Activated CD8-positive, alpha-beta memory T cell treated with anti-CD3 and anti-CD28 coated beads for 36 hours (primary cell): ENCODE data around the gene KLHL17. TPM values are rescaled to one million over a fixed set of nuclear protein-coding genes. Genes with fewer than 3 reads are reported as not detected.

Source experiments
- CTCF ChIA-PET: fragments of 350-600 bp; sonication (Branson Sonifier 250); formaldehyde crosslinking; loops from one replicate; lab custom pipeline; 2021; ENCODE audit warnings: antibody characterized with exemption; lab: Charles Lee
- POLR2A ChIA-PET: fragments of 350-600 bp; sonication (Branson Sonifier 250); formaldehyde crosslinking; loops from one replicate; lab custom pipeline; 2021; ENCODE audit warnings: antibody characterized with exemption; lab: Charles Lee
- total RNA-seq, 2 experiments: library from RNA; stranded (reverse); gene quantifications; one replicate each; pipeline ENCODE4 v1.2.3, GENCODE V29; 2021

The KLHL17 gene
- total RNA-seq = 10 to 100 TPM; 33.6 to 37.2 TPM

DNA sequence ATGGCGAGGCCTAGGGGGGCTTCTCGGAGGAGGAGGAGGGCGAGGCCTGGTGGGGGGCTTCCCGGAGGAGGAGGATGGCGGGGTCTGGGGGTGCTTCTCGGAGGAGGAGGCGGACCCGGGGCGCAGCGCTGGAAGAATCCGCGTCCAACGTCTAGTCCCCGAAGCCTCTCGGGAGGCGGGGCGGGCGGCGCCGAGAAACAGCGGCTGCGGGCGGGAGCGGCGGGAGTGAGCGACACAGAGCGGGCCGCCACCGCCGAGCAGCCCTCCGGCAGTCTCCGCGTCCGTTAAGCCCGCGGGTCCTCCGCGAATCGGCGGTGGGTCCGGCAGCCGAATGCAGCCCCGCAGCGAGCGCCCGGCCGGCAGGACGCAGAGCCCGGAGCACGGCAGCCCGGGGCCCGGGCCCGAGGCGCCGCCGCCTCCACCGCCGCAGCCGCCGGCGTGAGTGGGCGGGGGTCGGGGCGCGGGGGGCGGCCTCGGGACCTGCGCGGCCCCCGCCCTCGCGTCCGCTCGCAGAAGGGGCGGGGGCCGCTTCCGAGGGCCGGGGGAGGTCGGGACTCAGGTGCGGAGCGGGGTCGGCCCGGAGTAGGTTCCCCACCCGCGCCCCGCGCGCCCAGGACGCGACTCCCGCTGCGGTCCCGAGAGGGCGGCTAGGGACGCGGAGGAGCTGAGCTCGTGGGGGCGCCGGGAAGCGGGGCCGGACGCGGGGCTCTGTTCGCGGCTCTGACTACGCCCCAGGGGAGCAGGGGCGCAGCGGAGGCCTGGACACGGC lies at the start of gene KLHL17:
KLHL17 (plus strand) TSS at position 222 of the 769 bp plus-strand sequence; CDS start at position 332, 110 bp downstream.
- CTCF ChIA-PET = no interaction called here
- POLR2A ChIA-PET = no interaction called here

- ChIA-PET POLR2A (no interaction called here), CTCF (no interaction called here)
Observed at GRCh38 chr1:910881-911721, 49.3 kb upstream of the KLHL17 start.

GRCh38 chr1:911875-912739 lies 48.3 kb upstream of the KLHL17 start:
- ChIA-PET POLR2A (no interaction called here), CTCF (interaction anchor here (0.7 kb wide), 1 partner anchor 32 kb away, joined by 3 read pairs; no protein-coding TSS in a partner anchor)

GRCh38 chr1:912740-913301 lies 47.6 kb upstream of the KLHL17 start:
- ChIA-PET CTCF (no interaction called here), POLR2A (no interaction called here)

GRCh38 chr1:913491-914130 lies 46.8 kb upstream of the KLHL17 start:
- ChIA-PET POLR2A (no interaction called here), CTCF (interaction anchor here (1.7 kb wide), 1 partner anchor 27 kb away, joined by 7 read pairs; no protein-coding TSS in a partner anchor)

GRCh38 chr1:914131-914890 lies 46.1 kb upstream of the KLHL17 start:
- ChIA-PET CTCF (interaction anchor here (1.7 to 1.8 kb wide), 2 partner anchors 10 to 26 kb away, joined by 7 to 8 read pairs; no protein-coding TSS in a partner anchor), POLR2A (no interaction called here)

DNA sequence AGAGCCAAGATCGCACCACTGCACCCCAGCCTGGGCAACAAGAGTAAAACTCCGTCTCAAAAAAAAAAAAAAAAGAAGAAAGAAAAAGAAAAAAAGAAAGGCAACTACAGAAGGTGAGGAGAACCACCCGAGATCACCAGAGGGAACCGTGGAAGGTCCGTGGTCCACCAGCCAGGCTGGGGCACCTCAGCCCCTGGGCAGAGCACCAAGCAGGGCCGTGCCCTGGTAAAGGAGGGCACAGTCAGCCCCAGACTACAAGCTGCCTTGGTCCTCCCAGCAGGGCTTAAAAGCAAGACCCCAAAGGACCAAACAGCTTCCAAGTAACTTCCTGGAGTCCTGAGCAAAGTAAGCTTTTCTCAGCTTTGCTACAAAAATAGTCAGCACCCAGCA lies 45.5 kb upstream of the KLHL17 start:
- ChIA-PET CTCF (interaction anchor here (1.7 to 1.8 kb wide), 2 partner anchors 10 to 26 kb away, joined by 7 to 8 read pairs; no protein-coding TSS in a partner anchor), POLR2A (no interaction called here)

GRCh38 chr1:915295-916172 lies 44.9 kb upstream of the KLHL17 start:
- CTCF ChIA-PET = interaction anchor here (1.7 to 1.8 kb wide), 2 partner anchors 11 to 25 kb away, joined by 7 to 8 read pairs; no protein-coding TSS in a partner anchor
- POLR2A ChIA-PET = no interaction called here

DNA sequence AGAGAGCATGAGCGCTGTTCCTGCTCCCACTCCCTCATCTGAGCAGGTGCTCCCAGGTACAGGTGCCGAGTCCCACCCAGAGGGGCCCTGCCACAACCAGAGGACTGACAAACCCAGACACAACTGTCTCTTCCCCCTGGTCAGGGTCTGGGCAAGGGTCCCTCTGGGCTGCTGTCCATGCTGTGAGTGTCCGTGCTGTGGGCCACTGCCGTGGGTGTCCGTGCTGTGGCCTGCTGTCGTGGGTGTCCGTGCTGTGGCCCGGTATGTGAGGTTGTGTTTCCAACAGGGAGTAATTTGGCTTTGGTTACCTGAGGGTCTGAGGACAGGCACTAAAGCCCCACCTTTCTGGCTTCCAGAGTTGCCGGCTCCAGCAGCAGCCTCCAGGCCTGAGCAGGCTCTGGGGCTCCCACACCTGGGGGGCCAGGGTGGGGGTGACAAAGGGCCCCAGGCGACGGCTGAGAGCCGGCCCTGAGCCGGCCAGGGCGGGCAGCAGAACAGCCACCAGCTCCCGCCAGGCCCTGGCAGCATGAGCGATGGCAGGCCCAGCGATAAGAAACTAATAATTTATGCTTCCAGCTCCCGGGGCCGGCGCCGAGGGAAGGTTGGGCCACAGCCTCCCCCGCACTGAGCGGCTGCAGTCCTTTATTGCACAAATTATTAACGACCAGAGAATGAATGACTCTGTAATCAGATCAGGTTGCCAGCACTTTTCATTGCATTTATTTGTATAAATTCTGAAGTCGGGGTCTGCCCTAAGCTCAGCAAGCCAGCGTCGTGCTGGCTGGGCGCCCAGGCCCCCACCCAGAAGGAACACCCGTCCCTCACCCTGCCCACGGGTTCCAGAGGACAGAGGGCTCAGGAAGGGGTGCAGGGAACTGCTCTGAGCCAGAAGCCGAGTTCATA lies 44.0 kb upstream of the KLHL17 start:
- POLR2A ChIA-PET = no interaction called here
- CTCF ChIA-PET = no interaction called here

DNA sequence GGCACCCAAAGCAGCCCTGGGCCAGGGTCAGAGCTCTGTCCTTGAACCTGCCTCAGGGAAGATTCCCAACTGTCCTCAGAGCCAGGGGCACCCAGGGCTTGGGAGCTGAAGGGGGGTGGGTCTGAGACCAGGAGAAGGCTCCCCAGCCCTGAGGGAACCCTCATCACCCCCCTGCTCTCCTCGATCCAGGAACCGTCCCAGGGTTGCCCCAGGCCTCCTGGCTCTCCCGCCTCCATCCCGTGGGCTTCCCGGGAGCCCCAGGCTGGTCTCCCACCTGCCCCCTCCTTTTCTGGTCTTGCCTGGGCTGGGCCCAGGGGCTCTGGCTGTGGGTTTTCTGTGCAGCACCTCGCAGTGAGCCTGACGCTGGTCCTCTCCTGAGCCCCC lies 43.3 kb upstream of the KLHL17 start:
- ChIA-PET POLR2A (no interaction called here), CTCF (no interaction called here)

GRCh38 chr1:917466-918091 lies 42.8 kb upstream of the KLHL17 start:
- ChIA-PET CTCF (interaction anchor here (1.3 kb wide), 1 partner anchor 13 kb away, joined by 4 read pairs; no protein-coding TSS in a partner anchor), POLR2A (no interaction called here)

DNA sequence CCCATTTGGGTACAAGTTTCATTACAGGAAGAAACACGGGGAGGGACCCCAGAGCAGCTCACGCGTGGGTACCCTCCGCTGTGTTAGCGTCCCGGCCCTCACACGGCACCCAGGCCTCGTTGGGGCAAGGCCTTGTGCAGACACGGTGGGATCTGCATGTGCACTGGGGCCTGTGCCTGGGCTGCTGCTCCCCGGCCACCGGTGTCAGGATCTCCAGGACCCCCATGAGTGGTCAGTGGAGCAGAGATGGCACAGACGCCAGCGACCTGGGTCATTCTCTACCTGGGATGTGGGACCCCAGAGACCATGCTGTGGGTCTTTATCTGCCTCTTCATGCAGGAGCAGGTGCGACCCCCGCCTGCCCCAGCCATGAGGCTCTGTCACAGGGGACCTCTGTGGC lies 42.0 kb upstream of the KLHL17 start:
- ChIA-PET POLR2A (no interaction called here), CTCF (interaction anchor here (1.3 kb wide), 1 partner anchor 14 kb away, joined by 4 read pairs; no protein-coding TSS in a partner anchor)

GRCh38 chr1:918843-919242 lies 41.5 kb upstream of the KLHL17 start:
- CTCF ChIA-PET = interaction anchor here (1.3 kb wide), 1 partner anchor 14 kb away, joined by 4 read pairs; no protein-coding TSS in a partner anchor

GRCh38 chr1:919271-919872 lies 41.0 kb upstream of the KLHL17 start:
- POLR2A ChIA-PET = no interaction called here
- CTCF ChIA-PET = interaction anchor here (1.3 kb wide), 1 partner anchor 15 kb away, joined by 4 read pairs; no protein-coding TSS in a partner anchor

More at GRCh38 chr1:918843-919242, 41.5 kb upstream of the KLHL17 start:
- POLR2A ChIA-PET = no interaction called here

DNA sequence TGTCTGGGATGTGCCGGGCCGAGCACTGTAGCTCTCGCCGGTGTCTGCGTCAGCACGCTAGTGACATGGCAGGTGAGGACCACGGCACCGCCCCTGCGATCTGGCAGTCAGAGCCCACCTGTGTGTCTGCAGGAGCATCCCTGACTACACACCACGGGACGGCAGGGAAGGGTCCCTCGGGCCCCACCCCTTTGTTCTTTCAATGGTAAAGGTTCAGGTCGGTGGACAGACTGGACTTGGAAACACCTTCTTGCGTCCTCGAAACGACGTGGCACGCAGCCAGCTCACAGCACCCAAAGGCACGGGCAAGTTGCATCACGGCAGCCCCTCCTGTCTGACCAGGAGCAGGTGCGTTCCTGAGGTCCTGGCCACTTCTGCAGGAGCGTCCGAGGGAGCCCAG lies 40.4 kb upstream of the KLHL17 start:
- CTCF ChIA-PET = interaction anchor here (0.8 kb wide), 1 partner anchor 15 kb away, joined by 3 read pairs; no protein-coding TSS in a partner anchor
- POLR2A ChIA-PET = no interaction called here
